ENCODE data around the gene GATD1. TPM values are rescaled to one million over a fixed set of nuclear protein-coding genes. Genes with fewer than 3 reads are reported as not detected.

Gene GATD1
- total and polyA plus RNA-seq, 2 donors (not counting 1 experiment from before 2014, with no cell fraction given): 62.4 to 70.0 TPM

DNA sequence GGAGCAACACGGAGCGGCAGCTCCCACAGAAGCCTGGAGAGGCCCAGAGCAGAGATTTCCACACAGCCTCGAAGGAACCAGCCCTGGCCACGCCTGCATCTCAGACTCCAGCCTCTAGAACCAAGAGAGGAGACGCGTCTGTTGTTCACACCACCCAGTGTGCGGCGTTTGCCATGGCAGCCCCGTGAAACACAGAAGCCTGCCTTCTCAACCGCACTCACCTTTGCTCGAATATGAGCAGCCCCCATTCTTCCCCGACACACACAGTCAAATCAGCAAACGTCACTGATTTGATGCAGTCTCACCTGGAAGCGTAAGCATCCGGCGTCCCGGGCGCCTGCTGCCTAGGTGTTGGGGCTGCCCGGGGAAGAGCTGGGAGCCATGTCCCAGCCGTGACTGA lies 44.2 kb downstream of the GATD1 start:
- no peak for TF ChIP-seq EZH2 (IDR thresholded peaks at IDR 0.05; ENCODE audit: borderline replicate concordance, insufficient read depth, low read depth, low read length, poor library complexity, severe bottlenecking)
- TF ChIP-seq, protein P1, sequence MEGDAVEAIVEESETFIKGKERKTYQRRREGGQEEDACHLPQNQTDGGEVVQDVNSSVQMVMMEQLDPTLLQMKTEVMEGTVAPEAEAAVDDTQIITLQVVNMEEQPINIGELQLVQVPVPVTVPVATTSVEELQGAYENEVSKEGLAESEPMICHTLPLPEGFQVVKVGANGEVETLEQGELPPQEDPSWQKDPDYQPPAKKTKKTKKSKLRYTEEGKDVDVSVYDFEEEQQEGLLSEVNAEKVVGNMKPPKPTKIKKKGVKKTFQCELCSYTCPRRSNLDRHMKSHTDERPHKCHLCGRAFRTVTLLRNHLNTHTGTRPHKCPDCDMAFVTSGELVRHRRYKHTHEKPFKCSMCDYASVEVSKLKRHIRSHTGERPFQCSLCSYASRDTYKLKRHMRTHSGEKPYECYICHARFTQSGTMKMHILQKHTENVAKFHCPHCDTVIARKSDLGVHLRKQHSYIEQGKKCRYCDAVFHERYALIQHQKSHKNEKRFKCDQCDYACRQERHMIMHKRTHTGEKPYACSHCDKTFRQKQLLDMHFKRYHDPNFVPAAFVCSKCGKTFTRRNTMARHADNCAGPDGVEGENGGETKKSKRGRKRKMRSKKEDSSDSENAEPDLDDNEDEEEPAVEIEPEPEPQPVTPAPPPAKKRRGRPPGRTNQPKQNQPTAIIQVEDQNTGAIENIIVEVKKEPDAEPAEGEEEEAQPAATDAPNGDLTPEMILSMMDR (IDR thresholded peaks at IDR 0.05): no peak
- Histone ChIP-seq H3K4me2 (replicated peaks; ENCODE audit: low read depth, low read length, poor library complexity, severe bottlenecking) (no peak overlapping the region), H4K20me1 (ENCODE audit: control insufficient read depth, insufficient read depth, low read length, poor library complexity, severe bottlenecking) (no peaks in the 10 kb centered on the region), H2AFZ (ENCODE audit: insufficient read depth, low read depth, low read length, poor library complexity, severe bottlenecking) (no peak overlapping the region), H3K27ac (ENCODE audit: low read length in 2 of 2) (no peak overlapping the region), H3K27me3 (replicated peaks in 1 of 4; ENCODE audit: control extremely low read depth in 1 of 4, control insufficient read depth in 3 of 4, insufficient read depth in 4 of 4, low read length in 3 of 4) (peaks cover 0 to 10% (median 0%) of the 10 kb centered on the region in 4 experiments), H3K36me3 (replicated peaks in 1 of 2; ENCODE audit: control extremely low read depth in 1 of 2, control insufficient read depth in 1 of 2, extremely low read depth in 1 of 2, insufficient read depth in 2 of 2, low read length in 1 of 2) (no peaks in the 10 kb centered on the region), H3K9me3 (ENCODE audit: control extremely low read depth in 1 of 3, control insufficient read depth in 2 of 3, insufficient read depth in 1 of 3, low read length in 2 of 3) (no peaks in the 10 kb centered on the region), H3K79me2 (ENCODE audit: control insufficient read depth, insufficient read depth, low read length) (no peaks in the 10 kb centered on the region), H3K9ac (ENCODE audit: low read length) (no peak overlapping the region), H3K4me1 (ENCODE audit: control insufficient read depth in 2 of 2, insufficient read depth in 2 of 2, low read length in 2 of 2) (peaks cover 9 to 13% of the 10 kb centered on the region in 2 donors), H3K4me3 (ENCODE audit: control extremely low read depth in 1 of 5, extremely low read depth in 1 of 5, insufficient read depth in 1 of 5, low read depth in 2 of 5, low read length in 4 of 5) (no peak overlapping the region)
- Mint-ChIP-seq H3K9me3 (ENCODE audit: insufficient read depth) (no peaks in the 10 kb centered on the region), H3K4me3 (no peak overlapping the region), H3K27me3 (peaks cover 16% of the 10 kb centered on the region), H3K27ac (no peak overlapping the region), H3K4me1 (peaks cover 11% of the 10 kb centered on the region)
- ChIA-PET POLR2A (interaction anchor here (0.6 kb wide), 1 partner anchor 183 kb away, joined by 3 read pairs; no protein-coding TSS in a partner anchor), CTCF (no interaction called here)
- intact Hi-C loops (cut with micrococcal nuclease): no loop called here
- DNase-seq (no peak), ATAC-seq (ENCODE audit: low read depth) (no peak)
- 92% methylated on average over 20 of the region's 20 CpGs for whole genome bisulfite sequencing (ENCODE audit: insufficient coverage)

DNA sequence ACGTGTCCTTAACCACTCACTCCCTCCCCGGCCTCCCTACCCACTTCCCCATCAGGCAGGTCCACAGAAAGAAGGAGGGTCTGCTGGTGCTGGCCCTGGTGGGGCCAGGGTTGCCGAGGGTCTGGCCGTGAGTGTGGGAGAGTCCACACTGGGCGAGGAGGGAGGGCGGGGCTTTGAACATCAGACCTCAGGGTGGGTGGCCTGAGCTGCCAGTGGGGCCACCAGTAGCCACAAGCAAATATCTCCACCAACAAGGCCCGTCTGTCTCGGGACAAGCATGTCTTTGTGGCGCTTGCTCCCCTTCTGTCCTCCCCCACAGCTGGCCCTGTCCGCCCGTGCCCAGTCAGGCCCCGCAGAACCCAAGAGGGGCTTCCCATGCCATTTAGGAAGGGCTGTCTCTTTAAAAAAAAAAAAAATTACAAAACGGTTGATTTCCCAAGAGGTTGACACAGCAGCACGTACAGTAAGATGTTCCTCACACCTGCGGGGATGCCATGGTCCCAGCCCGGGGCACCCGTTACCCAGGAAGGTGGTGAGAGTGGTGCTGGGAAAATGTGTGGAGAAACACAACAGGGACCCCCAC lies 47.7 kb downstream of the GATD1 start:
- Mint-ChIP-seq H3K27ac (no peak overlapping the region), H3K9me3 (ENCODE audit: insufficient read depth) (no peaks in the 10 kb centered on the region), H3K4me3 (no peak overlapping the region), H3K27me3 (peaks cover 3% of the 10 kb centered on the region), H3K4me1 (peaks cover 6% of the 10 kb centered on the region)
- 72% methylated on average over 10 of the region's 17 CpGs for WGBS (ENCODE audit: insufficient coverage)
- no peak for TF ChIP-seq EZH2 (IDR thresholded peaks at IDR 0.05; ENCODE audit: borderline replicate concordance, insufficient read depth, low read depth, low read length, poor library complexity, severe bottlenecking)
- TF ChIP-seq, protein P1 (IDR thresholded peaks at IDR 0.05): no peak
- no peak for DNase-seq
- H3K9ac ChIP-seq (ENCODE audit: low read length): no peak overlapping the region
- H3K27me3 ChIP-seq (replicated peaks in 1 of 4; ENCODE audit: control extremely low read depth in 1 of 4, control insufficient read depth in 3 of 4, insufficient read depth in 4 of 4, low read length in 3 of 4): peaks cover 0 to 24% (median 0%) of the 10 kb centered on the region in 4 experiments
- ChIA-PET CTCF (interaction anchor here (1.1 to 1.4 kb wide), 3 partner anchors 19 to 175 kb away, joined by 3 to 4 read pairs (median 3); no protein-coding TSS in a partner anchor), POLR2A (no interaction called here)
- H2AFZ ChIP-seq (ENCODE audit: insufficient read depth, low read depth, low read length, poor library complexity, severe bottlenecking): no peak overlapping the region
- no peak overlapping the region for H3K4me2 ChIP-seq (replicated peaks; ENCODE audit: low read depth, low read length, poor library complexity, severe bottlenecking)
- H3K79me2 ChIP-seq (ENCODE audit: control insufficient read depth, insufficient read depth, low read length): no peaks in the 10 kb centered on the region
- no peak overlapping the region for H3K4me3 ChIP-seq (ENCODE audit: control extremely low read depth in 1 of 5, extremely low read depth in 1 of 5, insufficient read depth in 1 of 5, low read depth in 2 of 5, low read length in 4 of 5)
- H3K9me3 ChIP-seq (ENCODE audit: control extremely low read depth in 1 of 3, control insufficient read depth in 2 of 3, insufficient read depth in 1 of 3, low read length in 2 of 3): no peaks in the 10 kb centered on the region
- H4K20me1 ChIP-seq (ENCODE audit: control insufficient read depth, insufficient read depth, low read length, poor library complexity, severe bottlenecking): peaks cover 9% of the 10 kb centered on the region
- H3K27ac ChIP-seq (ENCODE audit: low read length in 2 of 2): no peak overlapping the region
- intact Hi-C loops (cut with micrococcal nuclease): loop anchor here (2.0 to 10.0 kb wide), 3 partner anchors 17 to 115 kb away; partner anchors contain the start of genes IRF7, SLC25A22 and TALDO1
- no peaks in the 10 kb centered on the region for H3K36me3 ChIP-seq (replicated peaks in 1 of 2; ENCODE audit: control extremely low read depth in 1 of 2, control insufficient read depth in 1 of 2, extremely low read depth in 1 of 2, insufficient read depth in 2 of 2, low read length in 1 of 2)
- no peak for ATAC-seq (ENCODE audit: low read depth)
- peaks cover 14 to 27% of the 10 kb centered on the region in 2 donors for H3K4me1 ChIP-seq (ENCODE audit: control insufficient read depth in 2 of 2, insufficient read depth in 2 of 2, low read length in 2 of 2)
